Right forelimb (tissue), 1 donor: ENCODE data around the gene GSX2.
"Not testable (repeated sequence)": the region's sequence is repeated elsewhere in the genome, so short reads cannot be mapped to it uniquely, and the experiment has no call there.

Experiments used
- DNase-seq: peaks from one replicate; pipeline ENCODE4 v3.0.0-alpha.2; 2018

Gene GSX2

DNA sequence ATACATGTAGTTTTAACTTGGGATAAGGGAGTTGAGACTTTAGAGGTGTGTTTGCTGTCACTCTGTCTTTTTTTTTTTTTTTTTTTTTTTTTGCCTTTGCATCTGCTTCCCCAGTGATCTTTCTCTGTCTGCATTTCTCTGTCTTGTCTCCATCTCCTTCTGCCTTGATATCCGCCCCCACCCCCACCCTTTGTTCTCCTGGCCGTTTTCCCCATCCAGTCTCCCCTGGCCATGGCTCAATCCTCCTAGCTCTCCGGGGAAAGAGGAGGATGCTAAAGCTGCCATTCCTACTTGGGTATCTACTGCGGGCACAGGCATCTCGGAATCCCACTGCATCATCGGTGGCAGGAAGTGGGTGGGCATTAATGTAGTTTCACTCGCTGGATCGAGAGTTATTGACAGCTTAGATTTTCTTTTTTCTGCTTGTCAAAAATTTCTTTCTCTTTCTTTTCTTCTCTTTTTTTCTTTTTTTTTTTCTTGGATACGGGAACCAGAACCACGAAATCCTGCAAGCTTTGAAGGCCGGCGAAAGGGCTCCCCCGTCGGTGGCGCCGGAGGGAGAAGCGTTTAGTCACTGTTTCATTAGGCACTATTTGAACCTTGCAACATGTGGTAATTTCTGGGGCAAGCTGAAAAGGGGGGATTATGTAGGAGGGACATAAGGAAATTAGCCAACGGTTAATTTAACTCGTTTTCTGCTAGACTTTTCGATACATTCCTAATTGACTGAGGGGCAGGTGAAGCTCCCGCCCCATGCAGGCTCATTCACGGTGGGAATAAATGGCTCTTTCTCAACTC is 8.2 kb downstream of the GSX2 start:
- no peak for DNase-seq

DNA sequence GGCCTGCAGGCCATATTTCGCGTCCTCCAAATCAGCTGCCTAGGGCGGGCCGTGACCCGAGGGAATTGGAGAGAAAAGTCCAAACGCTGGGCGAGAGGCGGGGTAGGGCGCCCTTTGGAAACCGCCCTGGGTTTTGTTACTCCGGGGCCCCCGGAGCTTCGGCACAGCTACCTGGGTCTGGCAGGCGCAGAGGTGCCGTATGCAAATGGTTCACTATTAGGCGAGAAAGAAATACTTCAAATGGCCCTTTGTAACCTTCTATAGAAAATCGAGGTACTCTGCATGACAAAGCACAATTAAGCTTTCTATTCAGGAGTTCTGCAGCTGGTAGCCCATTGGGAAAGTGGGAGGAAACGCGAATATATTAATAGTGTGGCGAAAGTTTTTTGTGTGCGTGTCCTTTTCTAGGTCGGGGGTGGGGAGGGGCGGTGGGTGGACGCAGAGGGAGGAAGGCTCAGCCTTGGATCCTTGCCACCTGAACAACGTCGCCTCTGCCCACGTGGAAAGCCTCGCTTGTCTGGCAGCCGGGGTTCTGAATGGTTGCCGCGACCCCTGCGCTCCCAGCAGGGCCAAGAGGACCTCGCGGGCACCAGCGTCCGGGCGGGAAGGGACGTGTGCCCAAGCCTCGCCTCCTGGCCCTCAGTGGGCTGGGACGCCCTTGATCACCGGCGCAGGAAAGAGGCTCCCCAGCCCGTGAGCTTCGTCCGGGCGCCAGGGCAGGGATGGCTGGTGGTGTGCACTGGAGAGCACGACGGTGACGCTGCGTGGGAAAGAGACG is 9.5 kb downstream of the GSX2 start:
- DNase-seq = no peak

DNA sequence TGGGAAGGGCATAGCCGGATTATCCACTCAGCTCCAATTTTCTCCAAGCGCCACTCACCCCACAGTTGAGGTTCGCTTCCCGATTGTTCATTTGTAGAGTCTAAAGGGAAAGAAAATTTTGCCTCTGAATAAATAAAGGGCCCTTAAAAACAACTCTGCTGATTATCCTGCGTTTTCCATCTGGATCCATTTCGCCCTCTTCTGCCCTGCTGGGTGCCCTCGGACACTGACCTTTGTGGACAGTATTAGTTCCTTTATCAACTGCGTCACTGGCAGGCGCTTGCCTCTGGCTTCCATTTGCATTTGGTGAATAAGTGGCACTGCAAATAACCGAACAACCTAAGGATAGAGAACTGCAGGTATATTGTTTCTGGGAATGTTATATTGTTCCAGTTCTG is 10.1 kb downstream of the GSX2 start:
- no peak for DNase-seq

DNA sequence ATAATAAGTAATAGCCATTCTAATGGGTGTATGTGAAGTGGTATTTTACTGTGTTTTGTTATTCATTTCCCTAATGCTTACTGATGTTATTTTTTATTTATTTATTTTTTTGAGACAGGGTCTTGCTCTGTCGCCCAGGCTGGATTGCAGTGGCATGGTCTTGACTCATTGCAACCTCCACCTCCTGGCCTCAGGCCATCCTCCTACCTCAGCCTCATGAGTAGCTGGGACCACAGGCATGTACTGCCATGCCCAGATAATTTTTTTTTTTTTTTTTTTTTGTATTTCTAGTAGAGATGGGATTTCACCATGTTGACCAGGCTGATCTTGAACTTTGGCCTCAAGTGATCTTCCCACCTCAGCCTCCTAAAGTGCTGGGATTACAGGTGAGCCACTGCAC is 13.2 kb downstream of the GSX2 start:
- DNase-seq = not testable (repeated sequence)

DNA sequence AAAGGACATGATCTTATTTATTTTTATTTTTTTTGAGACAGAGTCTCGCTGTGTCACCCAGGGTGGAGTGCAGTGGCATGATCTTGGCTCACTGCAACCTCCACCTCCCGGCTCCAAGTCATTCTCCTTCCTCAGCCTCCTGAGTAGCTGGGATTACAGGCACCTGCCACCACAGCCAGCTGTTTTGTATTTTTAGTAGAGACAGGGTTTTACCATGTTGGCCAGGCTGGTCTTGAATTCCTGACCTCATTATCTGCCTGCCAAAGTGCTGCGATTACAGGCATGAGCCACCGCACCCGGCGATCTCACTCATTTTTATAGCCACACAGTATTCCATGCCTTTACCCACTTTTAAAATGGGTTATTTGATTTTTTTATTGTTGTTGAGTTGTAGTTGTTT is 16.3 kb downstream of the GSX2 start:
- not testable (repeated sequence) for DNase-seq

DNA sequence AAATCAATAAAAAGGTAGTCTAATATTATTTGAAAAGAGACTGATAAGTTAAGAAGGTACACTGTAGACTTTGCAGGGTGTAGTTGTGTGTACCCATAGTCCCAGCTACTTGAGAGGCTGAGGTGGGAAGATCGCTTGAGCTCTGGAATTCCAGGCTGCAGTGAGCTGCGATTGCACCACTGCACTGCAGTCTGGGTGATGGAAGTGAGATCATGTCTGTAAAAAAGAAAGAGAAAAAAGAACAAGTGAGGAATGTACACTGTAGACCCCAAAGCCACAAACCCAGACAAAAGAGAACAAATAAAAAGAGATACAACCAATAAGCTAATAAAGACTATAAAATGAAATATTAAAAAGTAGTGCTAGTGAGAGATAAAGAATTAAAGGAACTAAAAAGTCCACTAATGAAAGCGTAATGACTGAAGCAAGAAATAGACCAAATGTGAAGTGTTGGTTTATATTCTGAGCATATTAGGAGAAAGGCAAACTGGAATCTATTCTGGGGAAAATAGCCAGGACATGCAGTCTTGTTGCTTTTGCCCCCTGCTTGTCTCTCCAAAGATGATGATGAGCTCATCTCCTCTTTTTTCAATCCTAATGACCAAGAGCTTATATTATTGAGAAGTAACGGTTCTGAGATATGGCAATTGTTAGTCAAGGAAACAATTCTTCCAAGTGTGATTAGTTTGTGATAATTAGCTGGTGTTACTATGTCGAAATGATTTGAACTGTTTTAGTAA is 19.1 kb downstream of the GSX2 start:
- no peak for DNase-seq

DNA sequence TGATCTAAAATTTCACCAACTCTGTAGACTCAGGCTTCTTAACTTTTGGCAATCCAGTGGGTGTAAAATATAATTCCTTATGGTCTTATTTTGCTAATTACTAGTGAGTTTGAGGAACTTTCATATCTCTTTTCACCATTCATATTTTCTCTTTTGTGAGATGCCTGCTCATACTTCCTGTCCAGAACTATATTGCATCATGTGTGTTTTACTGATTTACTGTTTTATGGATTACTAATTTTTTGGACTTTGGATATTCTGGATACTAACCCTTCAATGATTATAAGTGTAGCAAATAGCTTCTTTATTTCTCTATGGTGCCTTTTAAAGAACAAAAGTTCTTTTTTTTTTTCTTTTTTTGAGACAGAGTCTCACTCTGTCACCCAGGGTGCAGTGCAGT is 20.6 kb downstream of the GSX2 start:
- no peak for DNase-seq

DNA sequence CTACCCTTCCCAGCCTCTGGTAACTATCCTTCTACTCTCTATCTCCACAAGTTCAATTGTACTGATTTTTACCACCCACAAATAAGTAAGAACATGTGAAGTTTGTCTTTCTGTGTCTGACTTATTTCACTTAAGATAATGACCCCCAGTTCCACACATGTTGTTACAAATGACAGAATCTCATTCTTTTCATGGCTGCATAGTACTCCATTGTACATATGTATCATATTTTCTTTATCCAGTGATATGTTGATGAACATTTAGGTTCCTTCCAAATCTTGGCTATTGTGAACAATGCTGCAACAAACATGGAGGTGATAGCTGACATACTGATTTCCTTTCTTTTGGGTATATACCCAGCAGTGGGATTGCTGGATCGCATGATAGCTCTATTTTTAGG is 27.7 kb downstream of the GSX2 start:
- DNase-seq = no peak

DNA sequence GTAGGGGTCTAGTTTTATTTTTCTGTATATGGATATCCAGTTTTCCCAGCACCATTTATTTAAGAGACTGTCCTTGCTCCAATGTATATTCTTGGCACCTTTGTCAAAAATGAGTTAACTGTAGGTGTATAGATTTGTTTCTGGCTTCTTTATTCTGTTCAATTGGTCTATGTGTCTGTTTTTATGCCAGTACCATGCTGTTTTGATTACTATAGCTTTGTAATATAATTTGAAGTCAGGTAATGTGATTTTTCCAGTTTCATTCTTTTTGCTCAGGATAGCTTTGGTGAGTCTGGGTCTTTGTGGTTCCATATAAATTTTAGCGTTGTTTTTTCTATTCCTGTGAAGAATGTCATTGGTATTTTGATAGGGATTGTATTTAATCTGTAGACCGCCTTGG is 28.7 kb downstream of the GSX2 start:
- not testable (repeated sequence) for DNase-seq

DNA sequence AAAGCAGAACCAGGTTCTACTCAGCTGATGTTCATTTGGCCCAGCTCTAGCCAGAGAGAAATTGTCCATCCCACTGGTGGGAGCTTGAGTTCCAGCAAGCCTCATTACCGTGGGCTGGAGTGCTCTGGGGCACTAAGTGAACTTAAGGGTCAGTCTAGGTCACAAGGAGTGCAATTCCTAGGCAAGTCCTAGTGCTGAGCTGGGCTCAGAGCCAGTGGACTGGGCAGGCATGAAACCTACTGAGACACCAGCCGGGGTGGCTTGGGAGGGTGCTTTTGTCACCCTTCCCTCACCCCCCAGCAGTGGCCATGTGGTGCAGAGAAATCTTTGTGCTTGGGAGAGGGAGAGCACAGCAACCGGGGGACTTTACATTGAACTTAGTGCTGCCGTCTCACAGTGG is 39.4 kb downstream of the GSX2 start:
- no peak for DNase-seq

DNA sequence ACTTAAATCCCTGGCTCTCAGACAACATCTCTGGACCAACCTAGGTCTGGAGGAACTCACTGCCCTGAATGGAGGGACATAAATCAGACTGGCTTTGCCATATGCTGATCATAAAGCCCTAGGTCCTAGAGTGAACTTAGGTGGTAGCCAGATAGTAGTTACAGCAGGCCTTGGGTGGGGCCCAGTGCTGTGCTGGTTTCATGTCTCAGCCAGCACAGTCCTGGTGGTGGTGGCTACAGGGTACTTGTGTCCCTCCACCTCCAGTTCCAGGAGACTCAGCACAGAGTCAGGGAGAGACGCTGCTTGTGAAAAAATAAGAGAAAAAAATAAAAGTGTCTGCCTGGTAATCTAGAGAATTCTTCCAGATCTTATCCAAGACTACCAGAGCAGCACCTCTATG is 40.3 kb downstream of the GSX2 start:
- no peak for DNase-seq

DNA sequence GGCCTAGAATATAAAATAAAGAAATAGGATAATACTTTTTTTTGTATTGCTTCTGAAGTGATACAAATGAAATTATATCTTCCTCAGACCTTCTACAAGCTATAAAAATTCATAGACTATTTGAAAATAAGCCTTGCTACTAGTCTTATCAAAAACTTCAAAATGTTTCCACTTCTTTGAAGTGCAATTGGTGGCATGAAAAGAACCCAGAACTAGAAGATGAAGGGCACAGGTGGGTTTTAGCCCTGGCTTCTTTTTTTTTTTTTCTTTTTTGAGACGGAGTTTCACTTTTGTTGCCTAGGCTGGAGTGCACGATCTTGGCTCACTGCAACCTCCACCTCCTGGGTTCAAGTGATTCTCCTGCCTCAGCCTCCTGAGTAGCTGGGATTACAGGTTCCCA is 44.2 kb downstream of the GSX2 start:
- no peak for DNase-seq

DNA sequence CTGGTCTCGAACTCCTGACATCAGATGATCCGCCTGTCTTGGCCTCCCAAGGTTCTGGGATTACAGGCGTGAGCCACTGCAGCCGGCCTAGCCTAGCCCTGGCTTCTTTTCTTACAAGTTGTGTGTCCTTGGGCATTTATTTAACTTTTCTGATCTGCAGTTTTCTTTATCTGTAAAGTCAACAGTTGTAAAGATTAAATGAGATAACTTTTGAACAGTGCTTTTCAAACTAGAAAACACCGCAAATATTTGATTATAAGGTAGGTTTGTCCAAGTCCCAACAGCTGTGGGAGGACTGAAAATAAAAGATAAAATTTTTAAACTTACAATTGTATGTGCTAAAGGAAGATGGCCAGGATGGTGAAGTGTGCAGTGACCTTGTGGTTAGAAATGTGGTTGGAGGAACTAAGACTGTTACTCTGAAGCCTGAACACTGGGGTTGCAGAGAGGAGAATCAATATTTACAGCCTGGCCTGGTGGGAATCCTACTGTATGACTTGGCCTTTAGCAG is 44.8 kb downstream of the GSX2 start:
- DNase-seq = no peak

DNA sequence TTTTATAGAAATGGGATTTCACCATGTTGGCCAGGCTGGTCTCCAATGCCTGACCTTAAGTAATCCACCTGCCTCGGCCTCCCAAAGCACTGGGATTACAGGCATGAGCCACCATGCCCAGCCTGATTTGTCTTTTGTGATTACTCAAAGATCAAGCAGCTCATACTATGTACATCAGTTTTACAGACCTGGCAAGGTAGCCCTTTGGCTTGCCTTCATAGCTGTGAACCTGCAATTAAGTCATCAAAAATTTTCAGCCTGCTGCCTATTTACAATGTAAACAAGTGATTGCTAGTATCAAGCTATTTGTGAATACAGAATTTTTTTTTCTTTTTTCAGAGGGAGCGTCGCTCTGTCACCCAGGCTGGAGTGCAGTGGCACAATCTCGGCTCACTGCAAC is 46.2 kb downstream of the GSX2 start:
- no peak for DNase-seq

DNA sequence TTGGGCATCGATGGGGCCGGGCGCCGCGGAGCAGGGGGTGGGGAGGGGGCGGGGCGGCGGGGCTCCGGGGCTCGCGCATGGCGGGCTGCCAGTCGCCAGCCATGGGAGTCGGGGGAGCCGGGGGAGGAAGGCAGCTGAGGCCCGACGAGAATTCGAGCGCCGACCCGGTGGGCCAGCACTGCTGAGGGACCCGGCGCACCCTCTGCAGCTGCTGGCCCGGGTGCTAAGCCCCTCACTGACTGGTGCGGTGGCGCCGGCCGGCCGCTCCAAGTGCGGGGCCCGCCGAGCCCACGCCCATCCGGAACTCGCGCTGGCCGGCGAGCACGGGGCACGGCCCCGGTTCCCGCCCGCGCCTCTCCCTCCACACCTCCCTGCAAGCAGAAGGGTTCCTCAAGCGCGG is 49.4 kb downstream of the GSX2 start:
- DNase-seq = no peak
